Measurements from ENCODE around the gene MAPK12. TPM values are rescaled to one million over a fixed set of nuclear protein-coding genes. Genes with fewer than 3 reads are reported as not detected.

Gene MAPK12
- total RNA-seq, 1 experiment from 2014 or later: 86.7 TPM

DNA sequence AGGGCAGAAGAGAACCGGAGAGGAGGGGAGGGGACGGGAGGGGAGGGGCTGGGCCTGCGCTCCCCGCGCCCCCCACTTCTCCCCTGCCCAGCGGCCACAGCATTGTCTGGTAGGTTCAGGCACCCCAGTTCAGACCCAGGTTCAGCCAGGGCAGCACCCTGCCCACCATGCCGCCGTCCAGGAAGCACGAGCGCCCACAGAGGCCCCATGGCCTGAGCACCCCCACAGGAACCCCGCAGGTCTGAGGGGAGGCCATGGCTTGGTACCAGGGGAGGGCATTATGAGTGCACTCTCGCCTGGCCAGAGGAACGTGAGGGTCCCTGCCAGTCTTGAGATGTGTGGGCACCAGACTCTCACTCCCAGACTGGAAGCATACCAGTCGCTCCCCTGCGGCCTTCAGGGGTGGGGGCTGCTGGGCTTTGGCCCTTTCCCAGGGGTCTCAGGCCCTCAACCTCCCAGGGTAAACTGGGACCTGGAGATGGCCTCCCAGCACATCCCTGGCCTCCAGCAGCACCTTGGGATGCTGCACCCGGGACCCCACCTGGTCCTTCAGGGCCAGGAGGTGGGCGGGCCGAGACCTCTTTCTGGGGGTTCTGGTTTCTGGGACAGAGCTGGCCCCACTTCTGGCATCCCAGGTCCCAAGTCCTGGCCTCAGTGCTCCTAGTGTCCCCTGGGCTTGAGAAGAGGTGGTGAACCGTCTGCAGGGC lies 46.6 kb upstream of the MAPK12 start:
- RAD21 ChIA-PET (ENCODE audit: low non-redundant PET in 1 of 2, low total read pairs in 2 of 2, uncharacterized antibody in 2 of 2, unreplicated experiment in 2 of 2): interaction anchor here in 1 of 2 experiments (0.7 kb wide), 1 partner anchor 169 kb away, joined by 3 read pairs; no protein-coding TSS in a partner anchor

More for the DNA sequence above, 46.6 kb upstream of the MAPK12 start:
- Histone ChIP-seq H3K4me2 (ENCODE audit: low read length) (peak overlapping the region; percentile 45), H4K20me1 (ENCODE audit: insufficient read depth) (no peaks in the 10 kb centered on the region), H3K27me3 (ENCODE audit: insufficient read depth, low read length) (no peaks in the 10 kb centered on the region), H3K4me1 (ENCODE audit: control insufficient read depth in 1 of 2, insufficient read depth in 2 of 2, low read length in 2 of 2) (peaks cover 30 to 48% of the 10 kb centered on the region in 2 experiments), H3K9me3 (ENCODE audit: control insufficient read depth in 1 of 2, insufficient read depth in 1 of 2, low read depth in 1 of 2, low read length in 2 of 2) (no peaks in the 10 kb centered on the region), H3K27ac (ENCODE audit: low read depth, low read length) (peak overlapping the region; percentile 43; the same call in 1 of the 2 replicates), H2AFZ (ENCODE audit: low read depth, low read length, poor library complexity, severe bottlenecking) (no peak overlapping the region), H3K9me2 (ENCODE audit: insufficient read depth) (no peaks in the 10 kb centered on the region), H3K36me3 (ENCODE audit: control insufficient read depth in 1 of 2, insufficient read depth in 2 of 2, low read length in 2 of 2) (0 out of 4 replicates have a peak, but pooled peaks cover 0 to 2% of the 10 kb centered on the region in 2 experiments), H3K9ac (ENCODE audit: low read length) (no peak overlapping the region), H3K4me3 (replicated peaks in 1 of 2; ENCODE audit: low read depth in 1 of 2, low read length in 2 of 2) (no peak overlapping the region), H3K79me2 (ENCODE audit: insufficient read depth, low read length) (peaks cover 39% of the 10 kb centered on the region)
- intact Hi-C loops (cut with micrococcal nuclease): no loop called here
- POLR2A ChIA-PET: no interaction called here
- DNase-seq (ENCODE audit: low read depth, low spot score) (no peak), ATAC-seq (no peak)
- BruUV-seq (replicated peaks): no TSS peak
- CTCF ChIA-PET: no interaction called here
- TF ChIP-seq POLR2A (IDR thresholded peaks at IDR 0.05; ENCODE audit: borderline replicate concordance, extremely low read depth, insufficient read depth, insufficient read length) (no peak), EZH2 (IDR thresholded peaks at IDR 0.05) (no peak), ZFX (IDR thresholded peaks at IDR 0.05) (no peak), SP1 (IDR thresholded peaks at IDR 0.05; ENCODE audit: low read depth) (no peak), CBX3 (IDR thresholded peaks at IDR 0.05; ENCODE audit: low read depth) (no peak), POLR2AphosphoS5 (IDR thresholded peaks at IDR 0.05; ENCODE audit: low read depth, low read length) (no peak), JUND (IDR thresholded peaks at IDR 0.05) (no peak), EZH2phosphoT487 (IDR thresholded peaks at IDR 0.05; ENCODE audit: borderline replicate concordance) (no peak), CEBPB (IDR thresholded peaks at IDR 0.05; ENCODE audit: low read depth) (no peak), TCF7L2 (IDR thresholded peaks at IDR 0.05; ENCODE audit: borderline replicate concordance, extremely low read depth, insufficient read depth, insufficient read length) (no peak), SIN3A (IDR thresholded peaks at IDR 0.05; ENCODE audit: low read depth) (no peak), RAD21 (IDR thresholded peaks at IDR 0.05; ENCODE audit: low read depth) (no peak), EGR1 (IDR thresholded peaks at IDR 0.05; ENCODE audit: low read depth) (no peak), YY1 (IDR thresholded peaks at IDR 0.05; ENCODE audit: extremely low read depth, insufficient replicate concordance, low read depth, low read length) (no peak), ELF1 (IDR thresholded peaks at IDR 0.05; ENCODE audit: borderline replicate concordance, low read depth) (no peak)
- TF ChIP-seq, protein P1, sequence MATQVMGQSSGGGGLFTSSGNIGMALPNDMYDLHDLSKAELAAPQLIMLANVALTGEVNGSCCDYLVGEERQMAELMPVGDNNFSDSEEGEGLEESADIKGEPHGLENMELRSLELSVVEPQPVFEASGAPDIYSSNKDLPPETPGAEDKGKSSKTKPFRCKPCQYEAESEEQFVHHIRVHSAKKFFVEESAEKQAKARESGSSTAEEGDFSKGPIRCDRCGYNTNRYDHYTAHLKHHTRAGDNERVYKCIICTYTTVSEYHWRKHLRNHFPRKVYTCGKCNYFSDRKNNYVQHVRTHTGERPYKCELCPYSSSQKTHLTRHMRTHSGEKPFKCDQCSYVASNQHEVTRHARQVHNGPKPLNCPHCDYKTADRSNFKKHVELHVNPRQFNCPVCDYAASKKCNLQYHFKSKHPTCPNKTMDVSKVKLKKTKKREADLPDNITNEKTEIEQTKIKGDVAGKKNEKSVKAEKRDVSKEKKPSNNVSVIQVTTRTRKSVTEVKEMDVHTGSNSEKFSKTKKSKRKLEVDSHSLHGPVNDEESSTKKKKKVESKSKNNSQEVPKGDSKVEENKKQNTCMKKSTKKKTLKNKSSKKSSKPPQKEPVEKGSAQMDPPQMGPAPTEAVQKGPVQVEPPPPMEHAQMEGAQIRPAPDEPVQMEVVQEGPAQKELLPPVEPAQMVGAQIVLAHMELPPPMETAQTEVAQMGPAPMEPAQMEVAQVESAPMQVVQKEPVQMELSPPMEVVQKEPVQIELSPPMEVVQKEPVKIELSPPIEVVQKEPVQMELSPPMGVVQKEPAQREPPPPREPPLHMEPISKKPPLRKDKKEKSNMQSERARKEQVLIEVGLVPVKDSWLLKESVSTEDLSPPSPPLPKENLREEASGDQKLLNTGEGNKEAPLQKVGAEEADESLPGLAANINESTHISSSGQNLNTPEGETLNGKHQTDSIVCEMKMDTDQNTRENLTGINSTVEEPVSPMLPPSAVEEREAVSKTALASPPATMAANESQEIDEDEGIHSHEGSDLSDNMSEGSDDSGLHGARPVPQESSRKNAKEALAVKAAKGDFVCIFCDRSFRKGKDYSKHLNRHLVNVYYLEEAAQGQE (IDR thresholded peaks at IDR 0.05; ENCODE audit: low read depth): no peak
- TF ChIP-seq, protein P2, sequence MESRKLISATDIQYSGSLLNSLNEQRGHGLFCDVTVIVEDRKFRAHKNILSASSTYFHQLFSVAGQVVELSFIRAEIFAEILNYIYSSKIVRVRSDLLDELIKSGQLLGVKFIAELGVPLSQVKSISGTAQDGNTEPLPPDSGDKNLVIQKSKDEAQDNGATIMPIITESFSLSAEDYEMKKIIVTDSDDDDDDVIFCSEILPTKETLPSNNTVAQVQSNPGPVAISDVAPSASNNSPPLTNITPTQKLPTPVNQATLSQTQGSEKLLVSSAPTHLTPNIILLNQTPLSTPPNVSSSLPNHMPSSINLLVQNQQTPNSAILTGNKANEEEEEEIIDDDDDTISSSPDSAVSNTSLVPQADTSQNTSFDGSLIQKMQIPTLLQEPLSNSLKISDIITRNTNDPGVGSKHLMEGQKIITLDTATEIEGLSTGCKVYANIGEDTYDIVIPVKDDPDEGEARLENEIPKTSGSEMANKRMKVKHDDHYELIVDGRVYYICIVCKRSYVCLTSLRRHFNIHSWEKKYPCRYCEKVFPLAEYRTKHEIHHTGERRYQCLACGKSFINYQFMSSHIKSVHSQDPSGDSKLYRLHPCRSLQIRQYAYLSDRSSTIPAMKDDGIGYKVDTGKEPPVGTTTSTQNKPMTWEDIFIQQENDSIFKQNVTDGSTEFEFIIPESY (IDR thresholded peaks at IDR 0.05; ENCODE audit: extremely low read depth, insufficient replicate concordance, low read length): no peak
- TF ChIP-seq, protein P3, sequence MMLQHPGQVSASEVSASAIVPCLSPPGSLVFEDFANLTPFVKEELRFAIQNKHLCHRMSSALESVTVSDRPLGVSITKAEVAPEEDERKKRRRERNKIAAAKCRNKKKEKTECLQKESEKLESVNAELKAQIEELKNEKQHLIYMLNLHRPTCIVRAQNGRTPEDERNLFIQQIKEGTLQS (IDR thresholded peaks at IDR 0.05): no peak
